Retinal pigment epithelial cell (primary cell): Measurements from ENCODE around the gene SIK3.

Experiments
- DNase-seq: peaks from one replicate; pipeline ENCODE4 v3.0.0-alpha.2; 2010; ENCODE audit warnings: low read depth
- H3K4me3 ChIP-seq: 2 replicates; pipeline ENCODE4 v1.5.1; 2011; ENCODE audit warnings: mild to moderate bottlenecking, low read length, control low read depth, moderate library complexity
- CTCF ChIP-seq: conservative IDR thresholded peaks from 2 replicates; pipeline ENCODE4 v1.5.1; 2011; ENCODE audit warnings: low read depth, low read length, control low read depth, inconsistent platforms

Gene SIK3

GRCh38 chr11:116935089-116935488, 163.1 kb downstream of the SIK3 start:
- no peak for DNase-seq
- no peak for TF ChIP-seq CTCF
- H3K4me3 ChIP-seq, result no peak overlapping the region

GRCh38 chr11:116933961-116934360, 164.3 kb downstream of the SIK3 start:
- H3K4me3 ChIP-seq, result no peak overlapping the region
- DNase-seq, result no peak
- TF ChIP-seq CTCF, result no peak

DNA sequence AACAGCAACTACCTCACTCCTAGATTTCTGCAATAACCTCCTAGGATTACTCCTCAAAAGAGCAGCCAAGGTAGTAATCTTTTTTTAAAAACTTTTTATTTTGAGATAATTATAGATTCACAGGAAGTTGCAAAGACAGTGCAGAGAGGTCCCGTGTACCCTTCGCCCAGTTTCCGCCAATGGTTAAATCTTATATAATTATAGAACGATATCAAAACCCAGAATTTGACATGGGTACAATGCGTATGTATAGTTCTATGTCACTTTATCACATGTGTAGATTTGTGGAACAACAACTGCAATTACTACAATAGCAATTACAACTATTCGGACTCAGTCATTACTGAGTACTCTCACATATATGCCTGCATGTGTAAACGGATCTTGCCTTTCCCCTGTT, 166.0 kb downstream of the SIK3 start:
- H3K4me3 ChIP-seq, result no peak overlapping the region
- TF ChIP-seq CTCF, result no peak
- no peak for DNase-seq

GRCh38 chr11:116931206-116931953, 166.8 kb downstream of the SIK3 start:
- H3K4me3 ChIP-seq, result no peak overlapping the region

DNA sequence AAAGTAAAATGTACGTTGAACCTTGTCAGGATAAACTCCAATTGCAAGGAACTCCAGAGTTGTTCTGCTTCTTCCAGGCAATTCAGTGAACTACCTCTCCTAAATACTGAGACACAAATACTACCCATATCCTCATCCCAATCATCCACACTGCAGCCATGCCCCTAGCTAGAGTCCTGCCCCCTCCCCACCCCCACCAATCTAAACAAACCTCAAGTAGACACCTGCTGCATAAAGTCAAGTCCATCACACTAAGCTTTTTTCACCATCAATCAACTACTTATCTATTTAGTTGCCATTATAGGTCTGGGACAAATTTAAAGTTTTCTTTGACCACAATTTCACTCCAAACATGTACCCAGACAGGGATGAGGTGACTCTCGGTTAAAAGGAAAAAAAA, 167.6 kb downstream of the SIK3 start:
- no peak for TF ChIP-seq CTCF
- no peak for DNase-seq
- H3K4me3 ChIP-seq, result no peak overlapping the region

More at GRCh38 chr11:116931206-116931953, 166.8 kb downstream of the SIK3 start:
- no peak for DNase-seq
- TF ChIP-seq CTCF, result no peak

- no peak for TF ChIP-seq CTCF
- DNase-seq, result no peak
- H3K4me3 ChIP-seq, result no peak overlapping the region
These were observed 168.1 kb downstream of the SIK3 start for GRCh38 chr11:116930177-116930576.

- no peak overlapping the region for H3K4me3 ChIP-seq
- no peak for TF ChIP-seq CTCF
- no peak for DNase-seq
These were observed 168.7 kb downstream of the SIK3 start for GRCh38 chr11:116929414-116930090.
